ENCODE data around the gene CSAG2.
"Not testable (repeated sequence)": the region's sequence is repeated elsewhere in the genome, so short reads cannot be mapped to it uniquely, and the experiment has no call there.

GRCh38 chrX:152753686-152754650 is 44.9 kb upstream of the CSAG2 start, which contains the start of gene MAGEA2:
- TF ChIP-seq EZH2 (IDR thresholded peaks at IDR 0.05; ENCODE audit: borderline replicate concordance, low read depth, low read length, severe bottlenecking); CTCF (IDR thresholded peaks at IDR 0.05; ENCODE audit: borderline replicate concordance, extremely low read depth, low read length, poor library complexity, severe bottlenecking): not testable (repeated sequence)

All from DND-41 (cell line).